ENCODE measurements around the gene MEDAG. TPM values are rescaled to one million over a fixed set of nuclear protein-coding genes. Genes with fewer than 3 reads are reported as not detected.

MEDAG gene
- polyA plus RNA-seq, 1 of the 3 experiments (the other 2 are of a cell fraction): not detected

DNA sequence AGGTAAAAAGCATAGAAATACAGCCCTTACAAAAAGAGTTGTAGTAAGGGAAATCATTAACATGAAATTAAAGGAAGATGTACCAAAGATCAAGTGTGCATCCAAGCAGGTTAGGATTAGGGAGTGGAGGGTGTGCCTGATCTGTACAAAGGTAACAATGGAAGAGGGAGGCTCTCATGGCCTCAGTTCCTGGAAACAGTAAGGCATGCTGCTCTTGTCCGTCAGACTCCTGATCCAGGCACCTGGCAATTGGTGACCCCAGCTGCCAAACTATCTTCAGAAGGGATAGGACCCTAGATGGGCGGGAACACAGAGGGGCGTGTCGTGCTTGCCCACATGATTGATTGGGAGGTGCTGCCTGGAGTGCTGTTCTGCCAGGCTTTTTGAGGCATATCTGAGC, 30.9 kb downstream of the MEDAG start:
- H3K4me3 ChIP-seq (ENCODE audit: low read depth in 2 of 2, low read length in 1 of 2): no peak overlapping the region
- H3K9me2 ChIP-seq: no peaks in the 10 kb centered on the region
- 80% methylated on average over 4 of the region's 4 CpGs for WGBS (ENCODE audit: low lambda C conversion rate)
- H4K20me1 ChIP-seq (ENCODE audit: insufficient read depth): no peaks in the 10 kb centered on the region
- no peaks in the 10 kb centered on the region for H3K36me3 ChIP-seq (replicated peaks in 1 of 2; ENCODE audit: control insufficient read depth in 1 of 2, insufficient read depth in 2 of 2, low read length in 1 of 2)
- no peaks in the 10 kb centered on the region for H3K9me3 ChIP-seq
- H3F3A ChIP-seq (replicated peaks; ENCODE audit: insufficient read depth): no peaks in the 10 kb centered on the region
- no peaks in the 10 kb centered on the region for H3K4me1 ChIP-seq (ENCODE audit: control insufficient read depth in 1 of 2, insufficient read depth in 2 of 2, low read depth in 1 of 2, low read length in 1 of 2)
- ChIA-PET CTCF (interaction anchor here (1.2 kb wide), 1 partner anchor 29 kb away, joined by 3 read pairs; no protein-coding TSS in a partner anchor), POLR2A (no interaction called here)
- no peaks in the 10 kb centered on the region for H3K79me2 ChIP-seq (ENCODE audit: insufficient read depth)
- H2AFZ ChIP-seq (ENCODE audit: low read depth): no peak overlapping the region
- H3K27ac ChIP-seq (ENCODE audit: low read depth in 2 of 2, low read length in 1 of 2): no peak overlapping the region
- H3K4me2 ChIP-seq: no peak overlapping the region
- H3K27me3 ChIP-seq (ENCODE audit: insufficient read depth): no peaks in the 10 kb centered on the region
- no peak for TF ChIP-seq FOXJ3 (CRISPR knock-in tag; IDR thresholded peaks at IDR 0.05)
- TF ChIP-seq MXI1 (IDR thresholded peaks at IDR 0.05; ENCODE audit: low read depth, low read length): no peak
- no peak for TF ChIP-seq EZH2phosphoT487 (IDR thresholded peaks at IDR 0.05; ENCODE audit: borderline replicate concordance, low read depth)
- TF ChIP-seq, protein P1, sequence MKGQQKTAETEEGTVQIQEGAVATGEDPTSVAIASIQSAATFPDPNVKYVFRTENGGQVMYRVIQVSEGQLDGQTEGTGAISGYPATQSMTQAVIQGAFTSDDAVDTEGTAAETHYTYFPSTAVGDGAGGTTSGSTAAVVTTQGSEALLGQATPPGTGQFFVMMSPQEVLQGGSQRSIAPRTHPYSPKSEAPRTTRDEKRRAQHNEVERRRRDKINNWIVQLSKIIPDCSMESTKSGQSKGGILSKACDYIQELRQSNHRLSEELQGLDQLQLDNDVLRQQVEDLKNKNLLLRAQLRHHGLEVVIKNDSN (IDR thresholded peaks at IDR 0.05; ENCODE audit: borderline replicate concordance, low read depth): no peak
- no peak for TF ChIP-seq TEAD4 (IDR thresholded peaks at IDR 0.05; ENCODE audit: borderline replicate concordance, insufficient read depth)
- TF ChIP-seq, protein P2, sequence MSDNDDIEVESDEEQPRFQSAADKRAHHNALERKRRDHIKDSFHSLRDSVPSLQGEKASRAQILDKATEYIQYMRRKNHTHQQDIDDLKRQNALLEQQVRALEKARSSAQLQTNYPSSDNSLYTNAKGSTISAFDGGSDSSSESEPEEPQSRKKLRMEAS (IDR thresholded peaks at IDR 0.05; ENCODE audit: low read depth): no peak
- TF ChIP-seq TCF12 (IDR thresholded peaks at IDR 0.05): no peak
- no peak for TF ChIP-seq ELF1 (IDR thresholded peaks at IDR 0.05)
- TF ChIP-seq RAD21 (IDR thresholded peaks at IDR 0.05; ENCODE audit: low read length): no peak
- TF ChIP-seq, protein P3, sequence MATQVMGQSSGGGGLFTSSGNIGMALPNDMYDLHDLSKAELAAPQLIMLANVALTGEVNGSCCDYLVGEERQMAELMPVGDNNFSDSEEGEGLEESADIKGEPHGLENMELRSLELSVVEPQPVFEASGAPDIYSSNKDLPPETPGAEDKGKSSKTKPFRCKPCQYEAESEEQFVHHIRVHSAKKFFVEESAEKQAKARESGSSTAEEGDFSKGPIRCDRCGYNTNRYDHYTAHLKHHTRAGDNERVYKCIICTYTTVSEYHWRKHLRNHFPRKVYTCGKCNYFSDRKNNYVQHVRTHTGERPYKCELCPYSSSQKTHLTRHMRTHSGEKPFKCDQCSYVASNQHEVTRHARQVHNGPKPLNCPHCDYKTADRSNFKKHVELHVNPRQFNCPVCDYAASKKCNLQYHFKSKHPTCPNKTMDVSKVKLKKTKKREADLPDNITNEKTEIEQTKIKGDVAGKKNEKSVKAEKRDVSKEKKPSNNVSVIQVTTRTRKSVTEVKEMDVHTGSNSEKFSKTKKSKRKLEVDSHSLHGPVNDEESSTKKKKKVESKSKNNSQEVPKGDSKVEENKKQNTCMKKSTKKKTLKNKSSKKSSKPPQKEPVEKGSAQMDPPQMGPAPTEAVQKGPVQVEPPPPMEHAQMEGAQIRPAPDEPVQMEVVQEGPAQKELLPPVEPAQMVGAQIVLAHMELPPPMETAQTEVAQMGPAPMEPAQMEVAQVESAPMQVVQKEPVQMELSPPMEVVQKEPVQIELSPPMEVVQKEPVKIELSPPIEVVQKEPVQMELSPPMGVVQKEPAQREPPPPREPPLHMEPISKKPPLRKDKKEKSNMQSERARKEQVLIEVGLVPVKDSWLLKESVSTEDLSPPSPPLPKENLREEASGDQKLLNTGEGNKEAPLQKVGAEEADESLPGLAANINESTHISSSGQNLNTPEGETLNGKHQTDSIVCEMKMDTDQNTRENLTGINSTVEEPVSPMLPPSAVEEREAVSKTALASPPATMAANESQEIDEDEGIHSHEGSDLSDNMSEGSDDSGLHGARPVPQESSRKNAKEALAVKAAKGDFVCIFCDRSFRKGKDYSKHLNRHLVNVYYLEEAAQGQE (IDR thresholded peaks at IDR 0.05; ENCODE audit: low read depth, low read length): no peak
- no peak for TF ChIP-seq YY1 (IDR thresholded peaks at IDR 0.05; ENCODE audit: low read depth)
- no peak for TF ChIP-seq POLR2AphosphoS5 (IDR thresholded peaks at IDR 0.05; ENCODE audit: low read depth, low read length)
- H3K9ac ChIP-seq: no peak overlapping the region
- no peak for DNase-seq

DNA sequence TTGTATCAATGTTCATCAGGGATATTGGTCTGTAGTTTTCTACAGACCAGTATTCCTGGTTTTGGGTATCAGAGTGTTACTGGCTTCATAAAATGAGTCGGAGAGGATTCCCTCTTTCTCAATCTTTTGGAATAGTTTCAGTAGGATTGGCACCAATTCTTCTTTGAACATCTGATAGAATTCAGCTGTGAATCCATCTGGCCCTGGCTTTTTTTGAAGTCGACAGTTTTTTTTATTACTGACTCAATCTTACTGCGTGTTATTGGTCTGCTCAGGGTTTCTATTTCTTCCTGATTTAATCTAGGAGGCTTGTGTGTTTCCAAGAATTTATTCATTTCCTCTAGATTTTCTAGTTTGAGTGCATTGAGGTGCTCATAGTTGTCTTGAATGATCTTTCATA, 37.8 kb downstream of the MEDAG start:
- WGBS (ENCODE audit: low lambda C conversion rate): 51% methylated on average over 3 of the region's 3 CpGs
- no peak for TF ChIP-seq MEF2A (IDR thresholded peaks at IDR 0.05; ENCODE audit: borderline replicate concordance, low read depth)
- no peak for TF ChIP-seq YY1 (IDR thresholded peaks at IDR 0.05; ENCODE audit: low read depth)
- TF ChIP-seq CHD2 (IDR thresholded peaks at IDR 0.05; ENCODE audit: low read length, partially characterized antibody): no peak
- no peak for TF ChIP-seq SMC3 (IDR thresholded peaks at IDR 0.05; ENCODE audit: low read depth, low read length)
- TF ChIP-seq FOXJ3 (CRISPR knock-in tag; IDR thresholded peaks at IDR 0.05): no peak
- TF ChIP-seq, protein P4, sequence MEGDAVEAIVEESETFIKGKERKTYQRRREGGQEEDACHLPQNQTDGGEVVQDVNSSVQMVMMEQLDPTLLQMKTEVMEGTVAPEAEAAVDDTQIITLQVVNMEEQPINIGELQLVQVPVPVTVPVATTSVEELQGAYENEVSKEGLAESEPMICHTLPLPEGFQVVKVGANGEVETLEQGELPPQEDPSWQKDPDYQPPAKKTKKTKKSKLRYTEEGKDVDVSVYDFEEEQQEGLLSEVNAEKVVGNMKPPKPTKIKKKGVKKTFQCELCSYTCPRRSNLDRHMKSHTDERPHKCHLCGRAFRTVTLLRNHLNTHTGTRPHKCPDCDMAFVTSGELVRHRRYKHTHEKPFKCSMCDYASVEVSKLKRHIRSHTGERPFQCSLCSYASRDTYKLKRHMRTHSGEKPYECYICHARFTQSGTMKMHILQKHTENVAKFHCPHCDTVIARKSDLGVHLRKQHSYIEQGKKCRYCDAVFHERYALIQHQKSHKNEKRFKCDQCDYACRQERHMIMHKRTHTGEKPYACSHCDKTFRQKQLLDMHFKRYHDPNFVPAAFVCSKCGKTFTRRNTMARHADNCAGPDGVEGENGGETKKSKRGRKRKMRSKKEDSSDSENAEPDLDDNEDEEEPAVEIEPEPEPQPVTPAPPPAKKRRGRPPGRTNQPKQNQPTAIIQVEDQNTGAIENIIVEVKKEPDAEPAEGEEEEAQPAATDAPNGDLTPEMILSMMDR (IDR thresholded peaks at IDR 0.05): no peak
- no peak for TF ChIP-seq ELF1 (IDR thresholded peaks at IDR 0.05)
- TF ChIP-seq FOXM1 (IDR thresholded peaks at IDR 0.05; ENCODE audit: low read depth): no peak
- TF ChIP-seq, protein P3 (IDR thresholded peaks at IDR 0.05; ENCODE audit: low read depth, low read length): no peak

More for the DNA sequence above, 37.8 kb downstream of the MEDAG start:
- Histone ChIP-seq H3K4me2 (no peak overlapping the region), H4K20me1 (ENCODE audit: insufficient read depth) (no peaks in the 10 kb centered on the region), H3K9me3 (0 out of 2 replicates have a peak, but pooled peaks cover 3% of the 10 kb centered on the region), H3F3A (replicated peaks; ENCODE audit: insufficient read depth) (no peaks in the 10 kb centered on the region), H3K27ac (ENCODE audit: low read depth in 2 of 2, low read length in 1 of 2) (no peak overlapping the region), H2AFZ (ENCODE audit: low read depth) (no peak overlapping the region), H3K9ac (no peak overlapping the region), H3K4me3 (ENCODE audit: low read depth in 2 of 2, low read length in 1 of 2) (no peak overlapping the region), H3K36me3 (replicated peaks in 1 of 2; ENCODE audit: control insufficient read depth in 1 of 2, insufficient read depth in 2 of 2, low read length in 1 of 2) (no peaks in the 10 kb centered on the region), H3K4me1 (ENCODE audit: control insufficient read depth in 1 of 2, insufficient read depth in 2 of 2, low read depth in 1 of 2, low read length in 1 of 2) (no peaks in the 10 kb centered on the region), H3K27me3 (ENCODE audit: insufficient read depth) (no peaks in the 10 kb centered on the region), H3K79me2 (ENCODE audit: insufficient read depth) (no peaks in the 10 kb centered on the region), H3K9me2 (no peaks in the 10 kb centered on the region)
- ChIA-PET POLR2A (no interaction called here), CTCF (no interaction called here)
- no peak for DNase-seq
